Right hindlimb (tissue), 1 donor: ENCODE results near the gene NRXN3.

Experiments used
- DNase-seq: peaks from one replicate; pipeline ENCODE4 v3.0.0-alpha.2; 2018

NRXN3 gene

DNA sequence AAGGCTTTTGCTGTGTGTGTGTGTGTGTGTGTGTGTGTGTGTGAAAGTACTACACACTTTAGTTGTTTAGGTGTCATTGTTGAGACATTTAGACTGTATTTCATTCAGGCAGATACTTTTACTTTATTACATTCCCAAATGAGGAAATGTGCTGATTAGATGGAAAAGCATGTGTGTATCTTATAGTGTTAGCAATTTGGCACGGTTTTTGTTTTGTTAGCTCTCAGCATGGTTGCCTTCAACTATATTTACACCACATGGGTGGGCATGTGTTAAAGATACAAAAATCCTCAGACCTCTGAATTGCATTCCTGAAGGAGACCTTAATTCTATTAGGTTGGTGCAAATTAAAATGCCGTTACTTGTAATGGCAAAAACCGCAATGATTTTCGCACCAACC lies 1161.7 kb downstream of the NRXN3 start:
- DNase-seq, result no peak

DNA sequence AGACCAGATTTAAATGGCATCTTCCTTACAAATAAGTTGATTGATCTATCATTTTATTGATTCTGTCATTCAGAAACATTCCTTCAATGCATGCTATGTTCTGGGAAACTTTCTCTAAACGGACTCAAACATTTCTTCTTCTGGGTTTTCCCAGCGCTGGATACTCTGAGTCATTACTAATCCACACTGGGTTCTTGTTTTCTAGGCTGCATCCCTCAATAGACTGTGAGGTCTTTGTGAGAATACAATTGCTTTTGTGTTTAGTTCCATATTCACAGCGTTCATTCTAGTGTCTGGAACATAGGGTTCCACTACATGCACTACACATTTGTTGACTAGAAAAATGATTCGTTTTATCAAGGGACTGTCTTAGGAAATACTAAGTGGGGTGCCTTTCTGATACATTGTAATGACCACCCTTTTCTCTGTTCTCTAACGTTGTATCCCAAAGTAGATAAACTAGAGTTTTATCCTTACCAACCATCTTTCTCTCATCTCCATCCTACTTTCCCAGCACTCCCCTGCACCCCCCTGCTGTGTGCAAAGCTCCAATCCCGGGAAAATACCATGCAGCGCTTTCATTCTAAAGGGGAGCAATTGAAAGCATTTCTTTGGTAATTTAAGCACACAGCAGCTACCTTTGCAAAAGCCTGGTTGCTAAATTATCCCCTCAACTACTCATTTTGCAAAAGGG lies 1162.5 kb downstream of the NRXN3 start:
- DNase-seq, result no peak

DNA sequence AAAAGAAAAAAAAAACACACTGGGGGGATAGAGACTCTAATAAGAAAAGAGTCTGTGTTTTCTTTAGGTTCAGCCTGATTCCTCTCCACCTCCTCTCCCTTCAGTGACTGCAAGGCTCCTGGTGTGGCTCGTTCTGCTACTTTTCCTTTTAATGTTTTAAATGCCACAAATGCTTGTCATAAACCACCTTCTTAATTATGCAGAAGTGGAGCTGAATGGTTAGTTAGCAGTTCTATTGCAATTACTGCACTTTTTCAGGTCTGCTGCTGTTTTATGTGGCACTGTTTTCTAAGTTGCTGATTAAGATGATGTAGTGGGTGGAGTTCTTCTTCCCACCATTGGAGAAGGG lies 1163.0 kb downstream of the NRXN3 start:
- no peak for DNase-seq

DNA sequence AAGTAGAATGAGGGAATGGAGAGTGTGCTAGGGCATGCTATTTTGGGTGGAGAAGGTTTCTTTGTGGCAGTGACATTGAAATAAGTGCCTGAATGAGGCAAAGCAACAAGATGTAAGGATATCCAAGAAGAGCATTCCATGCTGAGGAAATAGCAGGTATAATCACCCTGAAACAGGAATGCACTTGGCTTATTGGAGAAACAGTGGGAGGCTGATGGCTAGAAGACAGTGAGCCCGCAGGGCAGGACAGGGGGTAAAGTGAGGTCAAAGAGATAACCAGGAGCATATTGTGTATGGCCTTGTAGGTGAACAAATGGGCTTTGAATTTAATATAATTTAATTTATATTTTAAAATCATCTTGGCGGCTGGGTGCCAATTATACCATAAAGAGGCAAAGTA lies 1164.1 kb downstream of the NRXN3 start:
- DNase-seq, result no peak

DNA sequence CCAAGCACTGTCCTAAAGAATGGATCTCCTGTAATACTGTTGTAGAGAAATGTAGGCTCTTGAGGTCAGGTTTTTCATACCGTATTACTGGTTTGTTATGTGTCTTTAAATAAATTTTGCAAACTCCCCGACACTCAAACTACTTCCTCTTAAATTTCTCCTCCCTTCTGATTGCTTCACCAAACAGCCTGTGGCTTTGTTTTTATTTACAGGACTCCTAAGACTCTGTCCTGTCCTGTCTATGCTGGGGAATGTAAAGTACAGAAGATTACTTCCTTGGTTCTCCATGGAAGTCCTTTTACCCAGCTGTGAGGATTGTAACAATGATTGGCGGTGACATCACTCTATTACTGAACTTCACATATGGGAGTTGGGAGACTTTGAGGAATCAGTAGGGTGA lies 1167.6 kb downstream of the NRXN3 start:
- no peak for DNase-seq

DNA sequence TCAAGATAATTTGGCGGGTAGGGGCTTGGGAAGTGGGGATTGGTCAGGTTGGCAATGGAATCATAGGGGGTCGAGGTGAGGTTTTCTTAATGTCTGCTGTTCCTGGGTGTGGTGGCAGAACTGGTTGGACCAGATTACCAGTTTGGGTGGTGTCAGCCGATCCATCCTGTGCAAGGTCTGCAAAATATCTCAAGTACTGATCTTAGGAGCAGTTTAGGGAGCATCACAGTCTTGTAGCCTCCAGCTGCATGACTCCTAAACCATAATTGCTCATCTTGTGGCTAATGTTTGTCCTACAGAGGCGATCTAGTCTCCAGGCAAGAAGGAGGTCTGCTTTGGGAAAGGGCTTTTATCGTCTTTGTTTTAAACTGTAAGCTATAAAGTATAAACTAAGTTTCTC lies 1172.8 kb downstream of the NRXN3 start:
- DNase-seq, result no peak

DNA sequence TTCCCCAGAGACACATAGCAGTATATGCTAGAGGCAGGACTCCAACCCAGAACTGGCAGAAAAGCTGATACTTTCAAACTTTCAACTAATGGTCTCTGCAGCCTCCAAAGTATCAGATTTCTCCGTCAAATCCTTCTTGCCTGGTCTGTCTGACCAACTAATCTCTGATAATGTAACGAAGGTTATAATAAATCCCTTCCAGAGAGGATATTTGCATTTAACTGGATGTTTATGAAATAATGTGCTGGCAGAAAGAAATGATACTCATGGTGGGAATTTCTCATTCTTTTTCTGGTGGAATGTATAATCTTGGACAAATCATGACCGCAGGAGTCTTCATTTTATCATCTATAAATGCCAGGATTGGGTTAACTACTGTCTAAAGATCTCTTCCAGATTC lies 1180.8 kb downstream of the NRXN3 start:
- DNase-seq, result no peak

DNA sequence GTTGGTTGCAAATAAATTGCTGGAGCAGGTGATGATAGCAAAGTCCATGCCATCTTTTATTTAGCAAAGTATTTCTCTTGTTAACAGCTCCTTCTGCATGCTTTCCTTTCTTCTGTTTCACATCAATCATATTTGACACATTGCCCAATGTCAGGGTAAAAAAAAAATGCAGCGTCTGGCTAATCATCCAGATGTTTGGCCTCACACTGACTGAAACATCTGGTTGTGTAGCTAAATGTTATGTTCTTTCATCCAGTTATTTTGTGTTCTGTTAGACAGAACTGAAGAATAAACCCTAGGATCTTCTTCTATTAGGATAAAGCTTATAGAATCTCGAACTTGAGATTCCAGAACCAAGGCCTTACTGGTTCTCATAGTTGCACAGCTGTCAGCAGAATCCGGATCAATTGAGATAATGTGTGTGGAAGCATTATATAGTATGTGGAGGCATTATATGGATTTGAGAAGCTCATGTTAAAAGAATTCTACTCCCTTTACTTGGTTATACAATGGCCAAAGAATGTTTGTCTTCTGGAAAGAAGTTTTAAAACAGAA lies 1182.0 kb downstream of the NRXN3 start:
- DNase-seq, result no peak

DNA sequence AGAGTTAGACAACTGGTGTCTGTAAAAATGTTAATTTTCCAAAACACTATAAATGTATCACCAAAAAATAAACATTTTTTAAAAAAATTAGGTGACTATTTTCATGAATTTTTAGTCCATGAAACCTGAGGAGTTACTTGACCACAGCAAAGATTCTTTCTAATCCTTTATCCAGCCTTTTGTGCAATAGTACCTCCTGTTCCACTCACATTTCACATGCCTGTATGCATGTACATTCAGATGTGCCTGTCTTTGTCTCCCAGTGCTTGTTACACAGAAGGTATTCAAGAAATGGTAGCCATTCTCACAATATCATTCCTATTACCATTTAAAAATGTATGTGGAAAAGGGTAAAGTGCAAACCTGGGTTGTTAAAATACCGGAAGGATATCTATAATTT lies 1184.2 kb downstream of the NRXN3 start:
- DNase-seq, result no peak

DNA sequence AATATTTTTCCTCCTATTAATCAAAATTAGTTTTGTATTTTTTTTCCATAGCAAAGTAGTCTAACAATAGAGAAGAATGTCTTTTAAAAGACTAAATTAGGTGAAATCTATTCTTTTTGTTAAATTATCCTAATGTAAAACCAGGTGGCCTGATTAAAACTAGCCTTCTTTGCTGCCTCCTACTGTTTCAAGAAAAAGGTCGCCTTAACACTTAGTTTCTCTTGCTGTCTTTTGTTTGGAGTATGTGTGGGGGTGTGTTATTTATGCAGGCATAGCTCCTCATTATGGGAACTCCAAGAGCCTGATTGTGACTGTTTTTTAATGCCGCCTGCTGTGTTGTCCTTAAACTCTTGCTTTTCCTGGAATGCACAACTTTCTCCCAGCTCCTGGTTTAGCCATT lies 1185.9 kb downstream of the NRXN3 start:
- DNase-seq, result no peak

DNA sequence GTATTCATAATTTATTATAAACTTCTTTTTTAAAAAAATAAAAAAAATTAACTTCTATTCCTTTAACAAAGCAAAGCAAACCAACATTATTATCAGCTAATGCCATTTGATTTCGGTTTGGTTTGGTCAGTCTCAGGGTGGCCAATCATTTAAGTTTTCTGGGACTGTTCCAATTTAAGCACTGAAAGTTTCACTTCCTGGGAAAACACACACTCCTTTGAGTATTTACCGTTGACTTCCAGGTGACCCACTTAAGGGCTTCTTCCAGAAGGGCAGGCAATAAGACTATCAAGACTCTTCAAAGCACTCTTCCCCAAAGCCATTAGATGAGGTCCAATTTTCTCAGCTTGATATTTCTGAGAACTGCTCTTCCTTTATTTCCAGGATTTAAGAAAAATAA lies 1187.1 kb downstream of the NRXN3 start:
- DNase-seq, result no peak

DNA sequence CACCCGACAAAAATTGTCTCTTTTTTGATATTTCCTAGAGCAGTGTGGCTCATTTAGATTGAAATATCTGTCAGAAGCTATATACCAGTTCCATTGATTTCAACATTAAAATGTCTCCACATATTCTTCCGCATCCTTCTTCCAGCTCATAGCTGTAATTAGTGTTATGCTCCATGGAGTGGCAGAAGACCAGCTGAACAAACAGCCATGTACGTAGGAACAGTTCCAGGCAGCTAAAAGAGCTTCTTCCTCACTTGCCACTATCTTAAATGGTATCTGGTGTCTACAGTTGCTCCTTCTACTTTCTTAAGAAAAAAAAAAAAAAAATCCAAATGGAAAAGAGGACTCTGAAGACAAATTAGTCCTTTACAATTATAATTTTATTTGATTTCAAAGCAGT lies 1193.1 kb downstream of the NRXN3 start:
- no peak for DNase-seq

DNA sequence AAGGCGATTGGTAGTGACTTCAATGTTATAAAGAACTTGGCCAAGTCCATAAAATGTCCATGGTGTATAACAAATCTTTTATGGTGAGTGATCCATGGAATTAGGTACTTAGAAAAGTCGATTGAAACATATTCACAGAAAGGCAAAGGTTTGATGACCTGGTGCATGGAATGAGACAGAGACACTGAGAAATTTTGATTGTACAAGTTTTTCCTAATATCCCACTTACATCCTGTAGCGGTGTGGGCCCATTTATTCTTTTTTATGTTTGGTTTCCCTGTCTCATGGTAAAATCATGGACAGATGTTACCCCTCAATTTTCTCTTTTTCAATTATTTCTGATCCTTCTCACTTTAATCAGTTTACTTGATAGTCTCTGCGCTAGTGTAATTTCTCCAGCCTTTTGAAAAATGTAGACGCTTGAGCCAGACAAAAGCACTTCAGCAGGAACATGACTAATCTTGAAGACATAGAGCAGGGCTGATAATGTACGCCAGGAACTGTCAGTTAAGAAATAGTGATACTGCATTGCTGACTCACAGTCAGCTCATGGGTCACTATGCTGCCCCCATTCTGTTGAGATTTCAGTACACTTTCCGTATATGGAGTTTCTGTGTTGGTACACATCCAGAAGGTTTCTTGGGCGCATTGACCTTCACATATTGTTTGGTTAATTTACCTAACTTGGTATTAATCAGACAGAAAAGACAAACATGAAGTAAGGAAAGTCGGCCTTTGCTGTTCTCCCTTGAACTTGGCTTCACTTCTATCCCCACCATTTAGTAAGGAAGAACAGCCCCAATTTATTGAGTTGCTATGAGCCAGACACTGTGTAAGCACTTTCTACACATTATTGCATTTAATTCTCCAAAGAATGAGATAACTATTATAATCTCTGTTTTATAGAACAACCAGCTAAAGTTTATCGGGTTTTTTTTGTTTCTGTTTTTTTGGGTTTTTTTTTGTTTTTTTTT lies 1199.5 kb downstream of the NRXN3 start:
- DNase-seq, result no peak

DNA sequence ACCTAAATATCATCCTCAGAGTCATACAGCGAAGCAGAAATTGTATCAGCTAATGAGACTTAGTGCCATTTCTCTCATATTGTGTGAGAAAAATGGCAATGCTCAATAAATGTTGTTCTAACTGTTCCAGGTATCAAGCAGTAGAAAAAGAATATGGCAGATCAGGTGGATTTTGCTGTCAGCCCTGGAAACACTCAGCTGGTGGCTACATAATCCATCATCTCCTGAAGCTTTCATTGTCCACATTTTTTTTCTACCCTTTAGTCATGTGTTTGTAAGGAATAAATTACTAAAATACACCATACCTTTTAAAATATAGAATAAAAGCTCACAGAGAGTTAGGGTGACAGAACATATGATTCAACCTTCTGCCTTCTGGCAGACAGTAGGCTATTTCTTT lies 1200.8 kb downstream of the NRXN3 start:
- DNase-seq, result no peak

DNA sequence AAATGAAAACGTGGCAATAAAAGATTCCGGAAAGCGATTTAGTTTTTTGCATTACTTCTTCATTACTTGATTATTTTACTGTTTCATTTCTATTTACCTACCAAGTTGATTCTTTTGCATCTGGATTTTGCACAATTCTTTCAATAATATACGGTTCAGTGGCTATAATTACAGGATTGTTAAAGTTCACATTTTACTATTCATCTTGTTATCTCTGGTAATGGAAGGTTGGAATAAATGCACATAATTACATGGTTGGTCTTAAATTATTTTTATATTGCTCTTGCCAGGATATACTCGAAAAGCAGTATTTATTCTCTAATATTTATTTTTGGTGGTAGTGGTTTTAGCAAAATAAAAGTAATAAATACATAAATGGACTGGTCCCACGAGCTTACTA lies 1203.3 kb downstream of the NRXN3 start:
- no peak for DNase-seq

DNA sequence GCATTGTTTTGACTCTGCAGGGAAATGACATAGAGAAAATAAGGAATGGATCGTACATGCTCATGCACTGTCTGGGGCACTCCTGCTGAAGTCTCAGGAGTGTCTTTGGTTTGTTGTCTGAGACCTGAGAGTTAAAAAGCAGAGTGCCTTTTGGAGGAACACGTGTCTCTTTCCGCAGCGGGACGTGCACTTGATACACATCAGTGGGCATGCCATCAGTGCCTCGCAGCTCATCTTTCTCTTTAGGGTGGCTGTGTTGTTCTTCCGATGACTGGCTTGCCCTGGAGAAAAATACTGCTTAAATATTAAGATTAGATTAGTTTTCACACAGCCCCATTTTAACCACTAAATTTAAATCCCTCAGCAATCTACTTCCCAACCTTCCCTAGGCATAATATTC lies 1205.2 kb downstream of the NRXN3 start:
- DNase-seq, result no peak

DNA sequence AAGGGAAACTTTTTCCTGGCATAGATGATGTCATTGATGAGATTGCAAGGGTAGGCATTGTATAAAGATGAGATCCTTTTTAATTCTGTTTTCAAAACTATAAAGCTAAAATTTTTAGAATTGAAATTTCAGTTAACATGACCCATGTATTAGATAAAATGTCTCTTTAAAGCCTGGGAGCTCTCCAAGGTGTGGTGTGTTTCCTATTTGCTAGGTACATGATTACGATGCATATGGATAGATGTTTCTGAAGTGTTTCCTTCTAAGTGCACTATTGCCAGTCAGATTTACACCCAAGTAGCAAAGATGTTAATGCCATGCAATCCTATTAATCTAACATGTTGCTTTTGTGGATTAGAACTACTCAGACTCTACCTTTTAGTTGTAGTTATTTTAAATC lies 1206.4 kb downstream of the NRXN3 start:
- no peak for DNase-seq

DNA sequence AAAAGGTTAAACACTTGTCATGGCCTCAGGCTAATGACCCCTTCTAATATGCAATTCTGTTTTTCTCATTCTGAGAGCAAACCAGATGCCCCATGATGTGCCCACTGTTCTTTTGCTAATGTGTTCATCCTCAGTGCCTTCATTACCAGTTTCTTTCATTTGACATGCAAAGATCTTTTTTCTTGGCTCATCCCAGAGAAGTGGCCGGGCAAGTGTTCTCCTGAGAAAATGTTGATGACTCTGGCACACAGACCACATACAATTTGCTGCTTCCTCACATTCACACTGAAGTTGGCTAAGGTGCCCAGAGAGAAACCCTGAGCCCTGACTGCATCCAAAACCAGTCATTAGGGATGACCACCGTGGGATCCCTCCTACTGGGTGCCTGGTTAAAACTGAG lies 1207.8 kb downstream of the NRXN3 start:
- no peak for DNase-seq

DNA sequence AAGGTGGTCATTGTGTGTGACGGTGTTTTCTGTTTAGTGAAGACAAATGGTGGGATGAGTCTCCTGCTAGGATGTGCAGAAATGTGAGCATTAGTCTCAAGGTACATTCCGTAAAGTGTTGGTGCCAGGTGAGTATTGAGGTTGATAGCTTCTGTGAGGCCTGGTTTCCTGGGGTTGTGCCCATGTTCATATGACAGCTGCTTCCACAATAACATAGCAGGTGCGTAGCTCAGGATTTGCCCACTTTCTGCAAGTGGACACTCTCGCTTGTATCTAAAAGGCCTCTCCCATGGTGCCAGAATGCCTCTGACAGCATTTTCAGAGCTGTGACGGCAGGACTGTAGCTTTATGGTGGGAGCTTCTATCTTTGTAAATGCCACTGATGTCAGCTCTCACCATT lies 1209.1 kb downstream of the NRXN3 start:
- DNase-seq, result no peak

DNA sequence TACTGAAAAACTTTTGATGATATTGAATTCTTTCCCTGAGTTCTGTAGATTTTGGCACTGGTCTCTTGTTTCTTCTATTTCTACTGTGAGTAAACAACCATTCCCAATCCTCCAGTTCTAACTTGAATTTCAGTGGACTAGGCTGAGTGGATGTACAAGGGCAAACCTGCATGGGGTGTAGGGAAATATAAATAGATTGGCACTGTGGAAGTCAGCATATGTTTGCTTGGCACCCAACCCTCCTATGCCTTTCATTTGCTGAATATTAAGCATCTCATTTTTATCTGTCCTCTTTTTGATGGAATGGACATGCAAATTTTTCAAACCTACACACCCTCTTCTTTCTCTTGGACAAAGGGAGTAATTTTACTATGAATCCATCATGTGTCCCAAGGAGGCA lies 1212.9 kb downstream of the NRXN3 start:
- no peak for DNase-seq

DNA sequence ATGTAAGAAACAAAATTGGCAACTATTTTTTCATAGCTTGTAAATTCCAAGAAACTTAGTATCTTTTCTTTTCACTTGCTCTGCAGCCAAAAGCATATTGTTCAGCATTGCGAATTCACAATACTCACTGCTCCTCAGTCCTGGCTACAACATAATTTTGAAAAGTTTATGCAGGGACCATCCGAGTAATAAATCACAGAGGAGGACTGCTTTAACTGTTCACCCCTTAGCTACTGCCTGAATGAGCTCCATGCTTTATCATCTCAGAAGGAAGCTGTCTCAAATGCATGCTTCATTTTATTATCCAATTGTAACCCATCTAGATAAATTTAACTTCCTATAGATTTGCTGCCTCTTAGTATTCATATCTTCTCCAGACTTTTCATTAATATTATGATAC lies 1213.3 kb downstream of the NRXN3 start:
- DNase-seq, result no peak

DNA sequence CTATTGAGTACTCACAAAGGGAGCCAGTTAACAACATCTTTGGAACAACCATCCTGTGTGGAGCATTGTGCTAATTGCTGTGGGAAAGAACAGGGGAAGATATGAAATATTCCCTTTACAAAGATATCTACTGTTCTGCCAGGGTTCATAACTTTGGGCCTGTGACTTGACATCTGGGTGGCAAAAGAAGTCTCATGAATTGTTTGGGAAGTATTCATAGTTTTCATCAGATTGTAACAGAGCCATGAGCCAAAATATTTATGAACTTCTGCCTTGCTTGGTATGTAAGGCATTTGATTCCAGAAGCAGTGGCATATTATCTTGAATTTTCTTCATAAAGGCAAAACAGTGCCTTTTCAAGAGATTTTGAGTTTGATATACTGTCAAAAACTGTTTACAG lies 1224.9 kb downstream of the NRXN3 start:
- DNase-seq, result no peak

DNA sequence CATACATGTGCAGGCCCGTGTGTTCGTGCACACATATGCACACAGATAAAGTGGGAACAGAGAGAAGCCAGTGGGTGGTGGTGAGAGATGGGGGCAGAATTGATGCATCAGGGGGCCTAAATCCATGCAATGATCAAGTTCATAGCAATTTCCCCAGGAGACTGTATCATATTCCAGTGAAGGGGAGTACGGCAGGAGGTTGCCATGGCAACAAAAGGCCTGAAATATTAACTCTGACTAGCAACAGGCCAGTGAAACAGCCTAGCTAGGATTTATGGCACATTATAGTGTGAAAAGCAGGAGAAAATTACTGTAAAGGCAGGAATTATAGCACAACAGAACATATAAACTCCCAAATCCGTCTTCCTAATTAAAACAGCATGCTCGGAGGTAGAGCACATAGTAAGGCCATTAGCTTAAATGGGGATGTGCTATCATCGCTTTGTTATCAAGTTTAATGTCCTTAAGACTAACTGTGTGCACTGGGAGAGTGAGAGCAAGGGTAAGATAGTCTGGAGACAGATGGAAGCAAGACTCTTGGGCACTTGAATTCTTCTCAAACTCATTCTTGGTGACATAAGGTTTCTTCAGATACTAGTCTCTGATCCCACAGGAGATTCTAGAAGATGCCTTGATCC lies 1234.8 kb downstream of the NRXN3 start:
- DNase-seq, result no peak

DNA sequence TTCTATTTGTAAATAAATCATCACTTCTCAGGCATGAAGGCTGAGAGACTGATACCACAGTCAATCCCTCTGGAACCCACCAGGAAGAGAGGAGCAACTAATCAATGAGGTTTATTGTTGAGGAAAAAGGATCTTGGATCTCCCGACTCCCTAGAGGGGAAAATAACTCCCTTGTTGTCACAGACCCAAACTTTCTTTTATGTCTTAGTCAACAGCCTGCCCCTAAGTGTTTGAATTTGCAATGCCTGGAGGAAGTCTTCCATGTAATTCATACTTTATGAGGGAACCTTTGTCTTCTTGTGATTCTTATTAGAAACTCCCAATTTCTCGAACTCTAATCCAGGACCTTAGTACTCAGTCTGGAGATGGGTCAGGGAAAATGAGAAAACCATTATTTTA lies 1235.3 kb downstream of the NRXN3 start:
- no peak for DNase-seq
